ENCODE data around the gene GGACT.

Gene GGACT

GRCh38 chr13:100544866-100545683, 43.5 kb downstream of the GGACT start:
- Histone ChIP-seq H3K27ac (ENCODE audit: poor library complexity, severe bottlenecking) (no peak overlapping the region), H3K4me3 (ENCODE audit: severe bottlenecking) (no peak overlapping the region), H3K36me3 (ENCODE audit: low read depth) (no peaks in the 10 kb centered on the region), H3K9me3 (ENCODE audit: severe bottlenecking) (no peaks in the 10 kb centered on the region), H3K27me3 (ENCODE audit: insufficient read depth, poor library complexity, severe bottlenecking) (no peaks in the 10 kb centered on the region), H3K4me1 (ENCODE audit: insufficient read depth, poor library complexity, severe bottlenecking) (peaks cover 13% of the 10 kb centered on the region)
- TF ChIP-seq CTCF (IDR thresholded peaks at IDR 0.05; ENCODE audit: poor library complexity, severe bottlenecking): no peak
- DNase-seq (ENCODE audit: low spot score): no peak
- no peak for ATAC-seq (ENCODE audit: low read depth)

- peaks cover 13% of the 10 kb centered on the region for H3K4me1 ChIP-seq (ENCODE audit: insufficient read depth, poor library complexity, severe bottlenecking)
- ATAC-seq (ENCODE audit: low read depth) (no peak), DNase-seq (ENCODE audit: low spot score) (no peak)
- no peaks in the 10 kb centered on the region for H3K36me3 ChIP-seq (ENCODE audit: low read depth)
- H3K27ac ChIP-seq (ENCODE audit: poor library complexity, severe bottlenecking): no peak overlapping the region
- H3K27me3 ChIP-seq (ENCODE audit: insufficient read depth, poor library complexity, severe bottlenecking): no peaks in the 10 kb centered on the region
- TF ChIP-seq CTCF (IDR thresholded peaks at IDR 0.05; ENCODE audit: poor library complexity, severe bottlenecking): no peak
- H3K4me3 ChIP-seq (ENCODE audit: severe bottlenecking): no peak overlapping the region
- H3K9me3 ChIP-seq (ENCODE audit: severe bottlenecking): no peaks in the 10 kb centered on the region
Measured at GRCh38 chr13:100543872-100544602, 44.6 kb downstream of the GGACT start.

GRCh38 chr13:100542826-100543156, 45.8 kb downstream of the GGACT start:
- no peaks in the 10 kb centered on the region for H3K36me3 ChIP-seq (ENCODE audit: low read depth)
- ATAC-seq (ENCODE audit: low read depth) (peak; percentile 64), DNase-seq (ENCODE audit: low spot score) (no peak)
- no peak overlapping the region for H3K4me3 ChIP-seq (ENCODE audit: severe bottlenecking)
- peak; percentile 61 for TF ChIP-seq CTCF (IDR thresholded peaks at IDR 0.05; ENCODE audit: poor library complexity, severe bottlenecking)
- H3K9me3 ChIP-seq (ENCODE audit: severe bottlenecking): no peaks in the 10 kb centered on the region
- no peak overlapping the region for H3K27ac ChIP-seq (ENCODE audit: poor library complexity, severe bottlenecking)
- H3K27me3 ChIP-seq (ENCODE audit: insufficient read depth, poor library complexity, severe bottlenecking): no peaks in the 10 kb centered on the region
- peaks cover 9% of the 10 kb centered on the region for H3K4me1 ChIP-seq (ENCODE audit: insufficient read depth, poor library complexity, severe bottlenecking)

- H3K4me3 ChIP-seq (ENCODE audit: severe bottlenecking): no peak overlapping the region
- no peaks in the 10 kb centered on the region for H3K9me3 ChIP-seq (ENCODE audit: severe bottlenecking)
- no peak overlapping the region for H3K27ac ChIP-seq (ENCODE audit: poor library complexity, severe bottlenecking)
- peaks cover 9% of the 10 kb centered on the region for H3K4me1 ChIP-seq (ENCODE audit: insufficient read depth, poor library complexity, severe bottlenecking)
- no peaks in the 10 kb centered on the region for H3K27me3 ChIP-seq (ENCODE audit: insufficient read depth, poor library complexity, severe bottlenecking)
- peak; percentile 53 for ATAC-seq (ENCODE audit: low read depth)
- no peak for DNase-seq (ENCODE audit: low spot score)
- no peaks in the 10 kb centered on the region for H3K36me3 ChIP-seq (ENCODE audit: low read depth)
- TF ChIP-seq CTCF (IDR thresholded peaks at IDR 0.05; ENCODE audit: poor library complexity, severe bottlenecking): no peak
Measured at GRCh38 chr13:100541897-100542825, 46.4 kb downstream of the GGACT start.
